A673 (cell line): ENCODE results near the gene MBLAC2. TPM values are rescaled to one million over a fixed set of nuclear protein-coding genes. Genes with fewer than 3 reads are reported as not detected.

Experiments
- BruUV-seq: library from RNA; stranded (reverse); fragments of 400-500 nt; replicated peaks from 2 replicates; lab custom pipeline; 2021; lab: Mats Ljungman, UMichigan
- CTCF ChIA-PET: fragments of 300-600 bp; sonication (Branson Sonifier 250); formaldehyde crosslinking; loops from one replicate; lab custom pipeline; 2022; ENCODE audit warnings: antibody characterized with exemption; lab: Charles Lee
- POLR2A ChIA-PET: fragments of 300-600 bp; sonication (Branson Sonifier 250); formaldehyde crosslinking; loops from one replicate; lab custom pipeline; 2022; ENCODE audit warnings: antibody characterized with exemption; ENCODE audit not compliant: low non-redundant PET; lab: Charles Lee
- DNase-seq: peaks from one replicate; pipeline ENCODE4 v3.0.0-alpha.2; 2015; ENCODE audit warnings: low spot score
- H3K27ac ChIP-seq: fragments of 200-600 bp; sonication (generic); 2 replicates; pipeline ENCODE4 v1.5.1; 2016; ENCODE audit warnings: mixed run types, low read depth, mild to moderate bottlenecking, mixed read lengths, antibody characterized with exemption, low read length; ENCODE audit not compliant: poor library complexity, severe bottlenecking
- H3K27me3 ChIP-seq: fragments of 200-600 bp; sonication (generic); replicated peaks from 2 replicates; pipeline ENCODE4 v1.6.1; 2017; ENCODE audit warnings: mixed run types, low read depth, mild to moderate bottlenecking, mixed read lengths, antibody characterized with exemption, low read length; ENCODE audit not compliant: insufficient read depth, poor library complexity
- H3K36me3 ChIP-seq: fragments of 200-600 bp; sonication (generic); 2 replicates; pipeline ENCODE4 v1.6.1; 2016; ENCODE audit warnings: mixed run types, mild to moderate bottlenecking, mixed read lengths, antibody characterized with exemption, low read length; ENCODE audit not compliant: insufficient read depth, poor library complexity, severe bottlenecking
- H3K4me1 ChIP-seq: fragments of 200-600 bp; sonication (generic); 2 replicates; pipeline ENCODE4 v1.6.1; 2017; ENCODE audit warnings: mixed run types, mild to moderate bottlenecking, mixed read lengths, antibody characterized with exemption, low read length; ENCODE audit not compliant: insufficient read depth, poor library complexity, severe bottlenecking
- H3K4me3 ChIP-seq: fragments of 200-600 bp; sonication (generic); 2 replicates; pipeline ENCODE4 v1.5.1; 2016; ENCODE audit warnings: low read depth, mixed run types, mild to moderate bottlenecking, mixed read lengths, low read length; ENCODE audit not compliant: poor library complexity, severe bottlenecking
- H3K9me3 ChIP-seq: fragments of 200-600 bp; sonication (generic); 2 replicates; pipeline ENCODE4 v1.6.1; 2016; ENCODE audit warnings: mixed run types, low read depth, mild to moderate bottlenecking, mixed read lengths, antibody characterized with exemption, low read length; ENCODE audit not compliant: poor library complexity, severe bottlenecking
- CTCF ChIP-seq: fragments of 300-800, 200-600 bp; sonication (generic); conservative IDR thresholded peaks from 2 replicates; pipeline ENCODE4 v1.5.1; 2017; ENCODE audit warnings: low read depth, mild to moderate bottlenecking, antibody characterized with exemption, low read length, moderate library complexity, mixed read lengths
- EZH2 ChIP-seq: fragments of 200-600 bp; sonication (generic); IDR thresholded peaks from 2 replicates; pipeline ENCODE4 v1.6.1; 2017; ENCODE audit warnings: borderline replicate concordance, low read depth, mild to moderate bottlenecking, mixed read lengths, antibody characterized with exemption, low read length; ENCODE audit not compliant: poor library complexity, severe bottlenecking
- intact Hi-C: fragments of 100-400 bp; cut with micrococcal nuclease; formaldehyde crosslinking; loops from one replicate; pipeline ENCODE4 v1.10.0; 2022; ENCODE audit not compliant: unreplicated experiment
- total RNA-seq: library from RNA; stranded (reverse); gene quantifications from 2 replicates; pipeline ENCODE4 v1.2.3, GENCODE V29; 2021

The MBLAC2 gene
- total RNA-seq, 1 experiment from 2014 or later = 6.5 TPM

- CTCF ChIA-PET = no interaction called here
- BruUV-seq = no TSS peak
- TF ChIP-seq EZH2 (no peak), CTCF (no peak)
- Histone ChIP-seq H3K4me1 (peaks cover 26% of the 10 kb centered on the region), H3K27me3 (no peaks in the 10 kb centered on the region), H3K4me3 (peak overlapping the region; percentile 67), H3K27ac (no peak overlapping the region), H3K36me3 (no peaks in the 10 kb centered on the region), H3K9me3 (no peaks in the 10 kb centered on the region)
- intact Hi-C loops = no loop called here
- POLR2A ChIA-PET = interaction anchor here (0.6 to 0.7 kb wide), 2 partner anchors 20 to 1749 kb away, joined by 3 read pairs; no protein-coding TSS in a partner anchor
- no peak for DNase-seq
These were observed 937 bp upstream of the MBLAC2 start for GRCh38 chr5:90475436-90475980.

- Histone ChIP-seq H3K27ac (peak overlapping the region; percentile 74), H3K4me1 (peaks cover 26% of the 10 kb centered on the region), H3K4me3 (peak overlapping the region; percentile 67), H3K36me3 (no peaks in the 10 kb centered on the region), H3K9me3 (no peaks in the 10 kb centered on the region), H3K27me3 (no peaks in the 10 kb centered on the region)
- BruUV-seq = no TSS peak
- CTCF ChIA-PET = no interaction called here
- DNase-seq = peak; percentile 21
- TF ChIP-seq CTCF (no peak), EZH2 (no peak)
- intact Hi-C loops = loop anchor here (1.0 kb wide), 1 partner anchor 63 kb away; no protein-coding TSS in a partner anchor
- POLR2A ChIA-PET = interaction anchor here (0.6 kb wide), 1 partner anchor 1006 kb away, joined by 3 read pairs; no protein-coding TSS in a partner anchor
These were observed 956 bp downstream of the MBLAC2 start for GRCh38 chr5:90473396-90474234.

GRCh38 chr5:90472783-90473395 lies 1.7 kb downstream of the MBLAC2 start:
- intact Hi-C loops = loop anchor here (1.0 kb wide), 1 partner anchor 63 kb away; no protein-coding TSS in a partner anchor
- peaks cover 26% of the 10 kb centered on the region for H3K4me1 ChIP-seq
- H3K27me3 ChIP-seq = no peaks in the 10 kb centered on the region
- no peaks in the 10 kb centered on the region for H3K36me3 ChIP-seq
- POLR2A ChIA-PET = no interaction called here
- peak overlapping the region; percentile 67 for H3K4me3 ChIP-seq
- no peaks in the 10 kb centered on the region for H3K9me3 ChIP-seq
- TF ChIP-seq EZH2 (no peak), CTCF (no peak)
- peak overlapping the region; percentile 74 for H3K27ac ChIP-seq
- BruUV-seq = TSS peak; percentile 41
- CTCF ChIA-PET = interaction anchor here (0.5 kb wide), 1 partner anchor 33 kb away, joined by 11 read pairs; no protein-coding TSS in a partner anchor
- no peak for DNase-seq
